Thoracic aorta (tissue), 2 donors: ENCODE data around the gene RNF26. TPM values are rescaled to one million over a fixed set of nuclear protein-coding genes. Genes with fewer than 3 reads are reported as not detected.

Experiments
- ATAC-seq: fragments of 150-250 bp; one replicate; pipeline ENCODE4 v1.8.0; 2017; ENCODE audit warnings: low read depth; ENCODE audit not compliant: insufficient number of reproducible peaks, low FRiP score
- DNase-seq: peaks from one replicate; pipeline ENCODE4 v3.0.0-alpha.2; 2020; ENCODE audit warnings: low spot score
- H3K27ac ChIP-seq, 2 donors: fragments of 200-600 bp; sonication (generic); 1 replicate in 1 of 2; 2 replicates in 1 of 2; pipeline ENCODE4 v1.5.1; 2016; ENCODE audit warnings: mild to moderate bottlenecking in 2 of 2, moderate library complexity in 2 of 2
- H3K27me3 ChIP-seq: fragments of 200-600 bp; sonication (generic); replicated peaks from 2 replicates; pipeline ENCODE4 v1.6.0; 2016; ENCODE audit warnings: mild to moderate bottlenecking; ENCODE audit not compliant: insufficient read depth
- H3K36me3 ChIP-seq: fragments of 200-600 bp; sonication (generic); one replicate; pipeline ENCODE4 v1.5.1; 2016
- H3K4me1 ChIP-seq, 2 donors: fragments of 200-600 bp; sonication (generic); 1 replicate in 1 of 2; 2 replicates in 1 of 2; pipeline versions ENCODE4 v1.5.1 to v1.6.0; 2016; ENCODE audit warnings: low read depth in 2 of 2, mild to moderate bottlenecking in 1 of 2; ENCODE audit not compliant: control insufficient read depth in 1 of 2
- H3K4me3 ChIP-seq: fragments of 200-600 bp; sonication (generic); 2 replicates; pipeline ENCODE4 v1.5.1; 2016; ENCODE audit warnings: mild to moderate bottlenecking
- H3K9me3 ChIP-seq: fragments of 200-600 bp; sonication (generic); 2 replicates; pipeline ENCODE4 v1.5.1; 2016
- CTCF ChIP-seq: fragments of 200-600 bp; sonication (generic); IDR thresholded peaks from one replicate; pipeline ENCODE4 v1.5.1; 2019; ENCODE audit warnings: antibody characterized with exemption
- total RNA-seq, 2 donors: library from RNA; depleted of rRNA; stranded (reverse); fragments of >200 nt; gene quantifications; one replicate each; pipeline versions ENCODE4 v1.1.0 to v1.2.3, GENCODE V29; 2016

The RNF26 gene
- total RNA-seq, 2 donors from 2014 or later = 11.0 to 12.1 TPM

- Histone ChIP-seq H3K4me1 (peaks cover 4 to 23% of the 10 kb centered on the region in 2 donors), H3K36me3 (peaks cover 17% of the 10 kb centered on the region)
Observed at GRCh38 chr11:119295178-119295577, 39.1 kb upstream of the RNF26 start.

DNA sequence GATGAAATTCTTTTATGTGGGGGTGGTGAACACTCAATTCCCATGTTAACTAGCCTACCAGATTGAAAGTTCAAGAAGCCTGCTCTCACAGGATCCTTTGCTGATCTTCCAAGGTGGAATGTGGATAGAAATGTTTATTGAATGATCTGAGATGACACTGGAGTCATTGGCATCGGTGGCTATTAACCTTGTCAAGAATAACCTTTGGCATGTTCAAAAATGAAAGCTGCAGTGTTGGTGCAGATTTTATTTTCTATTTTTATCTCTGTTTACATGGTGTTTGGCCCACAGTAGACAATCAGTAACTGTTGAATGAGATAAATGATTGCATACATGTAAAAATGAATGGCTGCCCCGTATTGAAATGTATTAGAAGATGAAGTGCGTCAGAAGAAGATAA is 36.4 kb upstream of the RNF26 start:
- DNase-seq = no peak
- Histone ChIP-seq H3K4me1 (peaks cover 4 to 32% of the 10 kb centered on the region in 2 donors), H3K36me3 (peaks cover 11% of the 10 kb centered on the region), H3K9me3 (no peaks in the 10 kb centered on the region), H3K27me3 (no peaks in the 10 kb centered on the region), H3K27ac (peak overlapping the region in 1 of 2 donors; percentile 41), H3K4me3 (no peak overlapping the region)
- no peak for TF ChIP-seq CTCF
- ATAC-seq = no peak

More at GRCh38 chr11:119295178-119295577, 39.1 kb upstream of the RNF26 start:
- no peak for TF ChIP-seq CTCF
- no peak for DNase-seq
- no peak for ATAC-seq
- H3K27me3 ChIP-seq = no peaks in the 10 kb centered on the region
- H3K4me3 ChIP-seq = no peak overlapping the region
- no peaks in the 10 kb centered on the region for H3K9me3 ChIP-seq
- H3K27ac ChIP-seq = no peak overlapping the region

DNA sequence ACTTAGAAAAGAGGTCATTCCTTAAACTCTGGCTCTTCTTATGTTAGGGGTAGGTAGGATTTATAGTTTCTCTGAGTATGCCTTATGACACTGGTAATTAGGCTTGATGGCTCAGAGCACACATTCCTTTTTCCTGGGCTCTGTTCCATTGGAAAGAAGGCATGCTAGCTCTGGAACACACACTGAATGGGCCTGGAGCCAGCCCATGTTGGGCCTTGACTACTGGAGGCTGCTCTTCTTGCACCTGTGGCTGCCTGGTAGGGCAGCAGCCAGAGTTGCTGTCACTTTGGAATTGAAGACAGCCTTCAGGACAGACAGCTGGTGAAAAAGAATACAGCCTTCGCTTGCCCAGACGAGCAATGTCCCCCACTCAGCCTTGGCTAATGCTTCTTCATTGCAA is 35.6 kb upstream of the RNF26 start:
- Histone ChIP-seq H3K4me1 (peaks cover 4 to 32% of the 10 kb centered on the region in 2 donors), H3K27ac (peak overlapping the region in 1 of 2 donors; percentile 41), H3K9me3 (no peaks in the 10 kb centered on the region), H3K27me3 (no peaks in the 10 kb centered on the region), H3K4me3 (no peak overlapping the region), H3K36me3 (peaks cover 11% of the 10 kb centered on the region)
- TF ChIP-seq CTCF = no peak
- ATAC-seq = no peak
- DNase-seq = no peak

- DNase-seq (no peak), ATAC-seq (no peak)
- Histone ChIP-seq H3K27ac (no peak overlapping the region), H3K36me3 (peaks cover 11% of the 10 kb centered on the region), H3K27me3 (no peaks in the 10 kb centered on the region), H3K4me1 (peaks cover 4 to 32% of the 10 kb centered on the region in 2 donors), H3K4me3 (no peak overlapping the region), H3K9me3 (no peaks in the 10 kb centered on the region)
- no peak for TF ChIP-seq CTCF
Observed at GRCh38 chr11:119299416-119299815, 34.9 kb upstream of the RNF26 start.

GRCh38 chr11:119300198-119300964 is 33.9 kb upstream of the RNF26 start:
- DNase-seq = no peak
- no peak for ATAC-seq
- no peak for TF ChIP-seq CTCF
- Histone ChIP-seq H3K9me3 (no peaks in the 10 kb centered on the region), H3K27me3 (no peaks in the 10 kb centered on the region), H3K36me3 (peaks cover 11% of the 10 kb centered on the region), H3K27ac (no peak overlapping the region), H3K4me3 (no peak overlapping the region), H3K4me1 (peaks cover 4 to 39% of the 10 kb centered on the region in 2 donors)
